Endothelial cell of umbilical vein (primary cell): ENCODE data around the gene PRDM16. TPM values are rescaled to one million over a fixed set of nuclear protein-coding genes. Genes with fewer than 3 reads are reported as not detected.

Experiments
- BruUV-seq: library from RNA; stranded (reverse); fragments of 400-500 nt; replicated peaks from 2 replicates; lab custom pipeline; 2021; lab: Mats Ljungman, UMichigan
- CTCF ChIA-PET: fragments of 300-600, 350-600 bp; sonication (Branson Sonifier 250); formaldehyde crosslinking; loops from one replicate; lab custom pipeline; 2021; ENCODE audit warnings: antibody characterized with exemption, inconsistent platforms; lab: Charles Lee
- POLR2A ChIA-PET: fragments of 300-600, 350-600 bp; sonication (Branson Sonifier 250); formaldehyde crosslinking; loops from one replicate; lab custom pipeline; 2021; ENCODE audit warnings: antibody characterized with exemption, inconsistent platforms; lab: Charles Lee
- DNase-seq: peaks from one replicate; pipeline ENCODE4 v3.0.0-alpha.2; 2011; ENCODE audit warnings: low read depth, low spot score
- FAIRE-seq: peaks from 2 replicates; lab custom pipeline; 2011; peaks lifted over from hg19 to GRCh38; lab: Jason Lieb, UNC
- H2AFZ ChIP-seq: 2 replicates; pipeline ENCODE4 v1.6.0; 2012; ENCODE audit warnings: low read depth, low read length, control low read depth, inconsistent platforms
- H3K27ac ChIP-seq: 2 replicates; pipeline ENCODE4 v1.5.1; 2011; ENCODE audit warnings: low read depth, mild to moderate bottlenecking, control low read depth, low read length, moderate library complexity; ENCODE audit not compliant: insufficient read depth
- H3K27me3 ChIP-seq, 2 experiments: 2 replicates each; pipeline versions ENCODE4 v1.6.0 to v1.6.1; 2011; ENCODE audit warnings: low read length in 2 of 2, mixed read lengths in 1 of 2; ENCODE audit not compliant: control insufficient read depth in 2 of 2, insufficient read depth in 2 of 2
- H3K36me3 ChIP-seq, 2 experiments: 2 replicates in 1 of 2; 3 replicates in 1 of 2; pipeline ENCODE4 v1.5.1; 2011; ENCODE audit warnings: low read length in 2 of 2, mild to moderate bottlenecking in 1 of 2, moderate library complexity in 1 of 2; ENCODE audit not compliant: control insufficient read depth in 2 of 2, insufficient read depth in 2 of 2; ENCODE audit errors: extremely low read depth in 1 of 2
- H3K4me1 ChIP-seq: 3 replicates; pipeline ENCODE4 v1.5.1; 2011; ENCODE audit warnings: mild to moderate bottlenecking, low read length; ENCODE audit not compliant: control insufficient read depth, insufficient read depth; ENCODE audit errors: extremely low read depth
- H3K4me2 ChIP-seq: 2 replicates; pipeline ENCODE4 v1.6.1; 2011; ENCODE audit warnings: low read length, control low read depth, mixed read lengths; ENCODE audit not compliant: insufficient read depth
- H3K4me3 ChIP-seq, 3 experiments: fragments of 200-600 bp in 1 of 3; sonication (generic), shearing (Covaris generic) in 1 of 3; replicated peaks in 1 of 3; 2 replicates each; pipeline ENCODE4 v1.5.1; 2011 to 2016; ENCODE audit warnings: control low read depth in 3 of 3, low read length in 3 of 3, mild to moderate bottlenecking in 2 of 3, inconsistent platforms in 1 of 3, low read depth in 1 of 3, moderate library complexity in 1 of 3; ENCODE audit not compliant: insufficient read depth in 1 of 3
- H3K79me2 ChIP-seq: 2 replicates; pipeline ENCODE4 v1.6.0; 2012; ENCODE audit warnings: low read length, inconsistent platforms; ENCODE audit not compliant: control insufficient read depth, insufficient read depth
- H3K9ac ChIP-seq: replicated peaks from 2 replicates; pipeline ENCODE3; 2011; ENCODE audit warnings: low read length, control low read depth; ENCODE audit not compliant: insufficient read depth; ENCODE audit errors: extremely low read depth
- H3K9me1 ChIP-seq: replicated peaks from 3 replicates; pipeline ENCODE4 v1.6.0; 2011; ENCODE audit warnings: mild to moderate bottlenecking, low read length; ENCODE audit not compliant: control insufficient read depth, insufficient read depth; ENCODE audit errors: extremely low read depth
- H3K9me3 ChIP-seq: replicated peaks from 2 replicates; pipeline ENCODE4 v1.5.1; 2012; ENCODE audit warnings: low read length, inconsistent platforms; ENCODE audit not compliant: control insufficient read depth, insufficient read depth
- H4K20me1 ChIP-seq: replicated peaks from 2 replicates; pipeline ENCODE3; 2011; ENCODE audit warnings: mild to moderate bottlenecking, low read length; ENCODE audit not compliant: control insufficient read depth, insufficient read depth; ENCODE audit errors: extremely low read depth
- EZH2 ChIP-seq: IDR thresholded peaks from 2 replicates; pipeline ENCODE4 v1.6.1; 2012; ENCODE audit warnings: borderline replicate concordance, low read depth, mild to moderate bottlenecking, moderate library complexity, low read length, inconsistent platforms; ENCODE audit not compliant: severe bottlenecking
- FOS ChIP-seq: IDR thresholded peaks from 2 replicates; pipeline ENCODE4 v1.6.1; 2011; ENCODE audit warnings: mild to moderate bottlenecking, low read length, moderate library complexity, borderline replicate concordance; ENCODE audit not compliant: insufficient read depth
- GATA2 ChIP-seq: IDR thresholded peaks from 2 replicates; pipeline ENCODE4 v1.7.0; 2011; ENCODE audit warnings: low read depth, mild to moderate bottlenecking, moderate library complexity, mixed read lengths, low read length; ENCODE audit not compliant: insufficient read length, insufficient read depth
- JUN ChIP-seq: IDR thresholded peaks from 2 replicates; pipeline ENCODE4 v1.6.1; 2011; ENCODE audit warnings: borderline replicate concordance, low read depth; ENCODE audit not compliant: insufficient read length, insufficient read depth
- MYC ChIP-seq: IDR thresholded peaks from one replicate; pipeline ENCODE4 v1.6.1; 2011; ENCODE audit warnings: mild to moderate bottlenecking, low read depth, low read length
- POLR2A ChIP-seq: IDR thresholded peaks from 2 replicates; pipeline ENCODE4 v1.6.1; 2012; ENCODE audit warnings: low read depth, mild to moderate bottlenecking, control low read depth, low read length
- POLR2AphosphoS5 ChIP-seq: IDR thresholded peaks from 2 replicates; pipeline ENCODE4 v1.6.1; 2012; ENCODE audit warnings: low read depth, mild to moderate bottlenecking, control low read depth, low read length, moderate library complexity; ENCODE audit not compliant: insufficient read depth
- dilution Hi-C: fragments of 300-500 bp; cut with MboI; formaldehyde crosslinking; loops from one replicate; pipeline ENCODE4 v1.15.0; 2019; ENCODE audit warnings: low sequenced_read_pairs; ENCODE audit not compliant: extremely low pct_ligation_motif_present
- intact Hi-C: fragments of 100-400 bp; cut with micrococcal nuclease; formaldehyde crosslinking; loops from one replicate; pipeline ENCODE4 v1.10.0; 2022
- polyA plus RNA-seq, 4 experiments: library from polyadenylated mRNA; depleted of rRNA in 3 of 4; stranded (reverse) in 3 of 4; unstranded in 1 of 4; fragments of >200 nt; gene quantifications; 2 replicates each; pipeline versions ENCODE4 v1.2.1 to v1.2.3, GENCODE V29; 2011 to 2012; ENCODE audit warnings: missing spikeins in 1 of 4
- total RNA-seq: library from RNA; stranded (reverse); gene quantifications from 2 replicates; pipeline ENCODE4 v1.2.3, GENCODE V29; 2021
- TF ChIP-seq, protein P1 (sequence below): IDR thresholded peaks from 2 replicates; pipeline ENCODE4 v1.6.1; 2011; ENCODE audit not compliant: insufficient read depth, insufficient read length
- TF ChIP-seq, protein P2 (sequence below), 2 donors: IDR thresholded peaks; 1 replicate in 1 of 2; 2 replicates in 1 of 2; pipeline ENCODE4 v1.5.1; 2011; ENCODE audit warnings: low read length in 2 of 2, mild to moderate bottlenecking in 2 of 2, moderate library complexity in 2 of 2, control low read depth in 1 of 2, inconsistent platforms in 1 of 2, low read depth in 1 of 2; ENCODE audit not compliant: insufficient read depth in 1 of 2; ENCODE audit errors: extremely low read depth in 1 of 2

Gene PRDM16
- total and polyA plus RNA-seq, 2 donors (not counting 3 experiments of a cell fraction or from before 2014, with no cell fraction given), result not detected

DNA sequence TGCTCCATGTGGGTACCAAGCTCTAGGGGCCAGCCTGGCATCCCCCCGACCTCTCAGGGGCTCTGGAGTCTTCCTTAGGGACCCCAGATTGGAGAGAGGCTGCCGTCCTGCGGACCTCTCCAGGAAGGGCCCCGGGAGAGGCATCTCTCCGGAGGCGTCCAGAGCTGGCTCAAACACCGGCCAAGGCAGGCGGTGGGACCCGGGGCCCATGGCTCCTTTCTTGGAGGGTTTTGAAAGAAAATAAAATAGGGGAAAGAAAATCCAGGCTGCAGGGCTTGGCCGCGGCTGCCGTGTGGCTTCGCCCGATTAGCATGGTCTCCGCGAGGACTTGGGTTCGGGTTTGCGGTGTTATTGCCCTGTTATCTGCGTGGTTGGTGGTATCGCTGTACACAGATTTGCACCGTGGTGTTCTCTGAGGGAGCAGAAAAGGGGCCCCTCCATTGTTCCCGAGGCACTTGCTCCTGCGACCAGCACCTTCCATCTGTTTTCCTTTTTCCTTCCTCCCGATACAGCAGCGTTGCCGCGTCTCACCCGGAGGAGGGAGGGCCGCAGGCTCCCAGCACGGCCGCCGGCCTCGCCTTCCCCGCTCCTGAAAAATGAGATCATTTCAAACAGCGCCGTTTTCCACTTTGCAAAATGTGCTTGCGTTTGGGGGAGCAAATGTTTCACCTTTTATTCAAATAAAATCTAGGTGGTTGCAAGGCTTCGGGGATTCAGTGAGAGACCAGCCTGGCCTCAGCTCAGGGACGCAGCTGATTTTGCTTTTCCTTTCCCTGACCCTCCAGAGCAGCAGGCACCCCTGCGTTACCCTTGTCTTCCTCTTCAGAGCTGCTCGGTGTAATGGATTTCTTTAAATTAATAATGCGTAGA lies 86.3 kb downstream of the PRDM16 start:
- intact Hi-C loops, result no loop called here
- TF ChIP-seq, protein P1, sequence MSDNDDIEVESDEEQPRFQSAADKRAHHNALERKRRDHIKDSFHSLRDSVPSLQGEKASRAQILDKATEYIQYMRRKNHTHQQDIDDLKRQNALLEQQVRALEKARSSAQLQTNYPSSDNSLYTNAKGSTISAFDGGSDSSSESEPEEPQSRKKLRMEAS, result no peak
- TF ChIP-seq MYC (no peak), POLR2AphosphoS5 (no peak), POLR2A (no peak), FOS (no peak), GATA2 (no peak), EZH2 (no peak), JUN (no peak)
- TF ChIP-seq, protein P2, sequence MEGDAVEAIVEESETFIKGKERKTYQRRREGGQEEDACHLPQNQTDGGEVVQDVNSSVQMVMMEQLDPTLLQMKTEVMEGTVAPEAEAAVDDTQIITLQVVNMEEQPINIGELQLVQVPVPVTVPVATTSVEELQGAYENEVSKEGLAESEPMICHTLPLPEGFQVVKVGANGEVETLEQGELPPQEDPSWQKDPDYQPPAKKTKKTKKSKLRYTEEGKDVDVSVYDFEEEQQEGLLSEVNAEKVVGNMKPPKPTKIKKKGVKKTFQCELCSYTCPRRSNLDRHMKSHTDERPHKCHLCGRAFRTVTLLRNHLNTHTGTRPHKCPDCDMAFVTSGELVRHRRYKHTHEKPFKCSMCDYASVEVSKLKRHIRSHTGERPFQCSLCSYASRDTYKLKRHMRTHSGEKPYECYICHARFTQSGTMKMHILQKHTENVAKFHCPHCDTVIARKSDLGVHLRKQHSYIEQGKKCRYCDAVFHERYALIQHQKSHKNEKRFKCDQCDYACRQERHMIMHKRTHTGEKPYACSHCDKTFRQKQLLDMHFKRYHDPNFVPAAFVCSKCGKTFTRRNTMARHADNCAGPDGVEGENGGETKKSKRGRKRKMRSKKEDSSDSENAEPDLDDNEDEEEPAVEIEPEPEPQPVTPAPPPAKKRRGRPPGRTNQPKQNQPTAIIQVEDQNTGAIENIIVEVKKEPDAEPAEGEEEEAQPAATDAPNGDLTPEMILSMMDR (IDR thresholded peaks at IDR 0.05; ENCODE audit: extremely low read depth in 1 of 2, insufficient read depth in 1 of 2, low read depth in 1 of 2, low read length in 2 of 2), result no peak
- Histone ChIP-seq H3K9me3 (no peaks in the 10 kb centered on the region), H3K36me3 (no peaks in the 10 kb centered on the region), H2AFZ (no peak overlapping the region), H3K9me1 (no peaks in the 10 kb centered on the region), H3K4me2 (no peak overlapping the region), H3K27ac (no peak overlapping the region), H4K20me1 (no peaks in the 10 kb centered on the region), H3K4me1 (no peaks in the 10 kb centered on the region), H3K27me3 (peaks cover 1 to 5% of the 10 kb centered on the region in 2 experiments), H3K4me3 (no peak overlapping the region), H3K79me2 (no peaks in the 10 kb centered on the region), H3K9ac (no peak overlapping the region)
- CTCF ChIA-PET, result no interaction called here
- no peak for FAIRE-seq
- dilution Hi-C loops, result no loop called here
- no TSS peak for BruUV-seq
- POLR2A ChIA-PET, result no interaction called here
- peak; percentile 11 for DNase-seq
